Panc1 (cell line): Measurements from ENCODE around the gene DGLUCY.

Experiments used
- CTCF ChIP-seq: fragments of 450-650 bp; IDR thresholded peaks from 2 replicates; pipeline ENCODE4 v1.5.1; 2017; ENCODE audit warnings: mild to moderate bottlenecking
- POLR2AphosphoS5 ChIP-seq: IDR thresholded peaks from 2 replicates; pipeline ENCODE4 v1.6.1; 2012; ENCODE audit warnings: mild to moderate bottlenecking, low read depth, low read length, moderate library complexity
- TCF7L2 ChIP-seq: IDR thresholded peaks from 2 replicates; pipeline ENCODE4 v1.6.1; 2011; ENCODE audit warnings: mild to moderate bottlenecking, low read depth, low read length, inconsistent platforms

GRCh38 chr14:91211017-91211416 lies 97.1 kb downstream of the DGLUCY start:
- TF ChIP-seq CTCF (no peak), TCF7L2 (no peak), POLR2AphosphoS5 (no peak)
